HEK293 (cell line): Measurements from ENCODE around the gene RPL10.
A peak's percentile ranks its signal among the peaks of the same experiment; 100 is the strongest.

ENCODE experiments used
- CTCF ChIA-PET: fragments of 350-600 bp; formaldehyde crosslinking; extraction: SDS; loops from one replicate; lab custom pipeline; 2021; ENCODE audit warnings: antibody characterized with exemption; lab: Yijun Ruan, JAX
- POLR2A ChIA-PET: fragments of 300-600 bp; formaldehyde crosslinking; extraction: SDS; loops from one replicate; lab custom pipeline; 2020; ENCODE audit warnings: antibody characterized with exemption, inconsistent platforms; lab: Yijun Ruan, JAX
- H3K27ac ChIP-seq: fragments of 200-500 bp; sonication (Bioruptor generic); 2 replicates; pipeline ENCODE4 v1.5.1; 2014; ENCODE audit warnings: low read depth, low read length, control low read depth, inconsistent platforms; ENCODE audit errors: extremely low read depth
- H3K36me3 ChIP-seq, 2 experiments: fragments of 200-500 bp in 1 of 2; sonication (Bioruptor generic) in 1 of 2; 1 replicate in 1 of 2; 2 replicates in 1 of 2; pipeline ENCODE4 v1.5.1; 2014 to 2017; ENCODE audit warnings: inconsistent platforms in 2 of 2, low read length in 2 of 2; ENCODE audit not compliant: control insufficient read depth in 2 of 2, insufficient read depth in 1 of 2
- H3K4me1 ChIP-seq: fragments of 200-500 bp; sonication (Bioruptor generic); 2 replicates; pipeline ENCODE4 v1.5.1; 2014; ENCODE audit warnings: mild to moderate bottlenecking, low read length, inconsistent platforms; ENCODE audit not compliant: control insufficient read depth, insufficient read depth
- H3K4me3 ChIP-seq: 2 replicates; pipeline ENCODE4 v1.5.1; 2011; ENCODE audit warnings: low read depth, mild to moderate bottlenecking, control low read depth, low read length, moderate library complexity
- H3K9me3 ChIP-seq: fragments of 200-500 bp; sonication (Bioruptor generic); 2 replicates; pipeline ENCODE4 v1.5.1; 2014; ENCODE audit warnings: low read depth, low read length, inconsistent platforms; ENCODE audit not compliant: control insufficient read depth, insufficient read depth
- GLIS2 ChIP-seq: fragments of 450-650 bp; formaldehyde crosslinking; IDR thresholded peaks from 2 replicates; pipeline ENCODE4 v1.5.1; 2016; ENCODE audit warnings: missing biosample characterization, missing genetic modification characterization
- HIC1 ChIP-seq: fragments of 450-650 bp; formaldehyde crosslinking; IDR thresholded peaks from 2 replicates; pipeline ENCODE4 v1.5.1; 2016; ENCODE audit warnings: missing biosample characterization, missing genetic modification characterization
- KLF1 ChIP-seq: fragments of 450-650 bp; formaldehyde crosslinking; IDR thresholded peaks from 2 replicates; pipeline ENCODE4 v1.5.1; 2016; ENCODE audit warnings: missing biosample characterization, missing genetic modification characterization
- OSR2 ChIP-seq: fragments of 450-650 bp; formaldehyde crosslinking; IDR thresholded peaks from 2 replicates; pipeline ENCODE4 v1.5.1; 2016; ENCODE audit warnings: missing biosample characterization, missing genetic modification characterization
- PRDM2 ChIP-seq: fragments of 450-650 bp; formaldehyde crosslinking; IDR thresholded peaks from 2 replicates; pipeline ENCODE4 v1.5.1; 2016; ENCODE audit warnings: missing biosample characterization, missing genetic modification characterization, borderline replicate concordance
- ZBTB17 ChIP-seq: fragments of 450-650 bp; formaldehyde crosslinking; IDR thresholded peaks from 2 replicates; pipeline ENCODE4 v1.5.1; 2016; ENCODE audit warnings: missing biosample characterization, missing genetic modification characterization
- ZBTB48 ChIP-seq: fragments of 450-650 bp; formaldehyde crosslinking; IDR thresholded peaks from 2 replicates; pipeline ENCODE4 v1.5.1; 2016; ENCODE audit warnings: missing biosample characterization, missing genetic modification characterization
- ZBTB7A ChIP-seq: fragments of 450-650 bp; formaldehyde crosslinking; IDR thresholded peaks from 2 replicates; pipeline ENCODE4 v1.5.1; 2016; ENCODE audit warnings: low read depth, missing biosample characterization, missing genetic modification characterization
- ZEB2 ChIP-seq: fragments of 450-650 bp; formaldehyde crosslinking; IDR thresholded peaks from 2 replicates; pipeline ENCODE4 v1.5.1; 2016; ENCODE audit warnings: missing biosample characterization, missing genetic modification characterization
- ZFHX2 ChIP-seq: fragments of 450-650 bp; formaldehyde crosslinking; conservative IDR thresholded peaks from 2 replicates; pipeline ENCODE4 v1.5.1; 2016; ENCODE audit warnings: missing biosample characterization, missing genetic modification characterization
- ZNF140 ChIP-seq: fragments of 450-650 bp; formaldehyde crosslinking; IDR thresholded peaks from 2 replicates; pipeline ENCODE4 v1.5.1; 2016; ENCODE audit warnings: missing biosample characterization, missing genetic modification characterization
- ZNF157 ChIP-seq: fragments of 450-650 bp; formaldehyde crosslinking; IDR thresholded peaks from 2 replicates; pipeline ENCODE4 v1.5.1; 2016; ENCODE audit warnings: missing biosample characterization, missing genetic modification characterization
- ZNF211 ChIP-seq: fragments of 450-650 bp; formaldehyde crosslinking; IDR thresholded peaks from 2 replicates; pipeline ENCODE4 v1.5.1; 2016; ENCODE audit warnings: low read depth, missing biosample characterization, missing genetic modification characterization
- ZNF302 ChIP-seq: fragments of 450-650 bp; formaldehyde crosslinking; IDR thresholded peaks from 2 replicates; pipeline ENCODE4 v1.5.1; 2016; ENCODE audit warnings: missing biosample characterization, missing genetic modification characterization, low read depth
- ZNF37A ChIP-seq: fragments of 450-650 bp; IDR thresholded peaks from 2 replicates; pipeline ENCODE4 v1.5.1; 2018; ENCODE audit warnings: missing biosample characterization, missing genetic modification characterization
- ZNF449 ChIP-seq: fragments of 450-650 bp; formaldehyde crosslinking; IDR thresholded peaks from 2 replicates; pipeline ENCODE4 v1.5.1; 2017; ENCODE audit warnings: missing biosample characterization, mild to moderate bottlenecking, missing genetic modification characterization, moderate library complexity
- ZNF529 ChIP-seq: fragments of 450-650 bp; formaldehyde crosslinking; IDR thresholded peaks from 2 replicates; pipeline ENCODE4 v1.5.1; 2017; ENCODE audit warnings: missing genetic modification characterization, missing biosample characterization; ENCODE audit not compliant: insufficient replicate concordance
- ZNF548 ChIP-seq: fragments of 450-650 bp; formaldehyde crosslinking; IDR thresholded peaks from 2 replicates; pipeline ENCODE4 v1.5.1; 2016; ENCODE audit warnings: missing biosample characterization, missing genetic modification characterization
- ZNF645 ChIP-seq: fragments of 450-650 bp; formaldehyde crosslinking; IDR thresholded peaks from 2 replicates; pipeline ENCODE4; 2016; ENCODE audit warnings: missing biosample characterization, missing genetic modification characterization
- ZNF692 ChIP-seq: fragments of 450-650 bp; formaldehyde crosslinking; IDR thresholded peaks from 2 replicates; pipeline ENCODE4 v1.5.1; 2016; ENCODE audit warnings: missing biosample characterization, missing genetic modification characterization
- ZNF768 ChIP-seq: fragments of 450-650 bp; formaldehyde crosslinking; IDR thresholded peaks from 2 replicates; pipeline ENCODE4 v1.5.1; 2018; ENCODE audit warnings: missing biosample characterization, mild to moderate bottlenecking, missing genetic modification characterization

Gene RPL10

GRCh38 chrX:154351183-154352011 is 46.8 kb upstream of the RPL10 start:
- Histone ChIP-seq H3K4me1 (no peaks in the 10 kb centered on the region), H3K4me3 (no peak overlapping the region), H3K9me3 (no peaks in the 10 kb centered on the region), H3K36me3 (peaks cover 0 to 84% of the 10 kb centered on the region in 2 experiments; a peak in 1 of 3 replicates), H3K27ac (no peak overlapping the region)
- ChIA-PET CTCF (no interaction called here), POLR2A (interaction anchor here (0.6 kb wide), 1 partner anchor 427 kb away, joined by 4 read pairs; no protein-coding TSS in a partner anchor)
- TF ChIP-seq ZNF211 (tag by site-specific recombination) (no peak), GLIS2 (tag by site-specific recombination) (0 out of 2 replicates have a peak, but pooled peaks have one; percentile 24), ZNF645 (tag by site-specific recombination) (no peak), OSR2 (no peak), HIC1 (0 out of 2 replicates have a peak, but pooled peaks have one; percentile 13), ZEB2 (tag by site-specific recombination) (0 out of 2 replicates have a peak, but pooled peaks have one; percentile 22), KLF1 (0 out of 2 replicates have a peak, but pooled peaks have one; percentile 40)

- CTCF ChIA-PET = no interaction called here
- no peak for TF ChIP-seq ZNF529 (tag by site-specific recombination)
- TF ChIP-seq ZNF140 (tag by site-specific recombination) = no peak
- no peak for TF ChIP-seq ZNF157 (tag by site-specific recombination)
- TF ChIP-seq ZBTB17 (tag by site-specific recombination) = no peak
- no peak for TF ChIP-seq ZBTB7A (tag by site-specific recombination)
- no peak for TF ChIP-seq ZNF548 (tag by site-specific recombination)
- no peak for TF ChIP-seq ZFHX2 (tag by site-specific recombination)
- no peak for TF ChIP-seq ZNF449
- no peak for TF ChIP-seq ZNF37A (tag by site-specific recombination)
- no peak for TF ChIP-seq ZNF692 (tag by site-specific recombination)
- no peak for TF ChIP-seq ZNF302 (tag by site-specific recombination)
- no peak for TF ChIP-seq ZBTB48
- no peak for TF ChIP-seq ZNF768
- no peak for TF ChIP-seq PRDM2 (tag by site-specific recombination)
These were observed 46.2 kb upstream of the RPL10 start for GRCh38 chrX:154352012-154352401.

More at GRCh38 chrX:154352012-154352401, 46.2 kb upstream of the RPL10 start:
- POLR2A ChIA-PET = interaction anchor here (0.6 kb wide), 1 partner anchor 426 kb away, joined by 4 read pairs; no protein-coding TSS in a partner anchor
- H3K36me3 ChIP-seq = peaks cover 0 to 90% of the 10 kb centered on the region in 2 experiments; a peak in 1 of 3 replicates
- H3K9me3 ChIP-seq = no peaks in the 10 kb centered on the region
- no peak overlapping the region for H3K4me3 ChIP-seq
- H3K4me1 ChIP-seq = no peaks in the 10 kb centered on the region
- no peak overlapping the region for H3K27ac ChIP-seq
